Glomerular endothelial cell (primary cell): Measurements from ENCODE around the gene ABHD2. TPM values are rescaled to one million over a fixed set of nuclear protein-coding genes. Genes with fewer than 3 reads are reported as not detected.
"Not testable (repeated sequence)": the region's sequence is repeated elsewhere in the genome, so short reads cannot be mapped to it uniquely, and the experiment has no call there.

ENCODE experiments used
- DNase-seq: peaks from one replicate; pipeline ENCODE4 v3.0.0-alpha.2; 2011; ENCODE audit warnings: low read depth, low spot score; ENCODE audit errors: extremely low read depth
- total RNA-seq: library from RNA; depleted of rRNA; stranded (reverse); fragments of >200 nt; gene quantifications from 2 replicates; pipeline ENCODE4 v1.2.3, GENCODE V29; 2015

The ABHD2 gene
- total RNA-seq, 1 donor from 2014 or later: 47.3 TPM

- DNase-seq: no peak
These were observed 128.8 kb downstream of the ABHD2 start for GRCh38 chr15:89217031-89217430.

GRCh38 chr15:89217686-89218376 is 129.6 kb downstream of the ABHD2 start:
- DNase-seq: no peak

DNA sequence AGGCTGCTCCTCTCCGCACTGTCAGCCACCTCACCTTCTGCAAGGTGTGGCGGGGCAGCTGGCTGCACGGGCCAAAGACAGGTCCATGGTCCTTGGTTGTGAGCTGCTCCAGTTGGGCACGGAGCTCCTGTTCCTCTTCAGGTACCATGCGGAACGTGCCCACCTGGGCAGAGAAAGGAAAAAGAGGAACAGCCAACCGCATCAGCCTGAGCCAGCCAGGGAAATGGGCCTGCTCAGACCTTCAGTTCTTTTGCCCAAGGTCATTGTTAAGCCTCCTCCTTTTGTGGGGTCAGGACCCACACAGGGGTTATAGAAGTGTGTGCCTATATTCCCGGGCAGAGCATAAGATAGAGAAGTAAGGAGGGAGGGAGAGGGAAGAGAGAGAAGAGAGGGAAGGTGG is 130.3 kb downstream of the ABHD2 start:
- no peak for DNase-seq

GRCh38 chr15:89221543-89221942 is 133.3 kb downstream of the ABHD2 start, which contains the start of gene RLBP1:
RLBP1 (minus strand) TSS chr15:89221579; CDS start chr15:89218975, 2,604 bp downstream.
- no peak for DNase-seq

DNA sequence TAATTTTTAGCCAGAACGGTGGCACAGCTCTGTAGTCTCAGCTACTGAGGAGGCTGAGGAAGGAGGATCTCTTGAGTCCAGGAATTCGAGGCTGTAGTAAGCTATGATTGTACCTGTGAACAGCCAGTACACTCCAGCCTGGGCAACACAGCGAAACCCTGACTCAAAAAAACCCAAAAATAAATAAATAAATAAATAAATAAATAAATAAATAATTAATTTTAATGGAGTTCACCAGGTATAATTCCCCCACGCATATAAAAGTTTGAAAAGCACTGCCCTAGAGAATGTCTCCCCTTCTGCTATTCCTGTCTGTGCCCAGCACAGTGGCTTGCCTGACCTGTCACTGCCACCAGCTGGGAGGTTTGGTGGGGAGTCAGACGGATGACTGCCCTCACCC is 137.3 kb downstream of the ABHD2 start:
- no peak for DNase-seq

DNA sequence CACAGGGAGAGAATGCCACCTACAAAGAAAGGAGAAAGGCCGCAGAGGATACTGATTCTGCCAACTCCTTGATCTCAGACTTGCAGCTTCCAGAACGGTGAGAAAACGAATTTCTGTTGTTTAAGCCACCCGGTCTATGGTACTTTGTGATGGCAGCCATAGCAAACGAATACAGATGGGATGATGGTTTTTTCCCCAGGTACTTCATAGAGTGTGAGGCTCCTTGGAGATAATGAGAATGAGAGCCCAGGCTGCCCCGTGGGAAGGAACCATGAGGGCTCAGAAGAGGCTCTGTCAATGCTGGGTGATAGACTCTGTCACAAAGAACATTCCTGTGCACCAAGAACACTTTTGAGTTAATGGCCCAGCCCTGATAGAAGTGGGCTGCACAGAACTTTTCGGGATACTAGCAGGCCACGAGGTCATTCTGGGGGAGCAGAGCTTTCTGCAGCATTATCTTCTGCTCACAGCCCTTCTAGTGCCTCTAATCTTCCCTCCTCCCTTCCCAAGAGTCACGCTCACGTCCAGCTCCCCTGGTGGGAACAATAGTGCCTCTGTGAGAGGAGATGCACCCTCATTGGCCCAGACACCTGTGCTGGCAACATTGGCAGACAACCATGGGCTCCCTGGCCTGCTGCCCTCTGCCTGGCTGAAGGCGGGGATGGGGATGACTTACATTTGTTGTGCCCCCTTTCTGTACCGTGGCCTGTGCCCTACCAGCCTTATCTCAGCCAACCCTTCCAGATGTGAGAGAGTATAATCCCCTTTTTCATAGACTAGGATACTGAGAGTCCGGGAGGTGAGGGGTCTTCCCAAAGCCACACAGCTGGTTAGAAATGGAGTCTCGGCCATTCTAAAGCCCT is 138.3 kb downstream of the ABHD2 start:
- no peak for DNase-seq

DNA sequence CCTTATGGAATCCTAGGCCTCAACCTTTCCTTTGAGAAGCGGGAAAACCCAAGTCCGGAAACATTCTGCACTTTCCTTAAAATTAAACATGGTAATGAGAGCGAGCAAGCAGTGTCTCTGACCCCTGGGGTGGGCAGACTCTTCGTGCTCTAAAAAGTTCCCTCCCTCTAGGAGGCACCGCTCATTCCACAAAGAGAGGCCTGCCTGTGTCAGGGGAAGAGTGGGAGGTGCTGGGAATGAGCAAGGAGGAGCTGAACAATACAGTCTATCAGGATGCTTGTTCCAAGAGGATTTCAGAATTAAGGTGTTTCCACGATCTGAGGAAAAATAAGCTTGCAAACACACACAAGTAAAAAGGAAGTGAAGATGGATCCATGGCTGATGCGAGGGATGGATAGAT is 139.2 kb downstream of the ABHD2 start:
- no peak for DNase-seq

DNA sequence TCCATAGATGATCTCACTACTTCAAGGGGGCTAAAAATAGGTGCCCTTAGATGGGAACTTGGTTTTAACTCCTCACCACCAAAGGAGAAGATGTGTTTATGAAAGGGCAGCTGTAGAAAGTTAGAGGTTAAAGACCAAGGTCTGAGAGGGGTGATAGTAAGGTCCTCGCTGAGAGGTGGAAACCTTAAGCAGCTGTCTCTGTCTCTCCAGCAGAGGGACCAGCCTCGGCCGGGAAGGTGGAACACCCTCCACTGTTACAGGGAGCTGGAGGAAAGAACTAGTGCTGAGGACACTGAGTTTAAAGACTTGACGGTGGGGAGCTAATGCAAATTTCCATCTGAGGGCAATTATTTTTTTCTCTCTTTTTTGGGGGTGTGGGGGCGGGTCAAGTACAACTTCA is 142.0 kb downstream of the ABHD2 start:
- DNase-seq: no peak

DNA sequence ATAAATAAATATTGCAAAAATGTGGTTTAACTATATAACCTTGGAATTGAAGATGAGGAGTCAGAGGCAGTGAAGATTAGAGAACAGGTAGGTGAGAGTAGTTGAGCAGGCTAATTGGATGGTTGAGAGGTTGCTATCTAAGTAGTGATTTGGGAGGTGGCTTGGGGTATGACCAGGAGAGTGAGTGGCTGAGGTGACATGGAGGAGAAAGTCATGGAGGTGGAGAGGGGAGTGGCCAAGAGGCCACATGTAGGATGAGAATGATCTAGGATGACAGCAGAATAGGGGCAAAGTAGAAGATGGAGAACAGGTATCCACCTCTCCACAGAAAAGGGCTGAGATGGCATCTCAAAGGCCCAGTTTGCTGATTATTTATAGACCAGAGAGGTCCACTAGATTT is 143.6 kb downstream of the ABHD2 start:
- DNase-seq: no peak

DNA sequence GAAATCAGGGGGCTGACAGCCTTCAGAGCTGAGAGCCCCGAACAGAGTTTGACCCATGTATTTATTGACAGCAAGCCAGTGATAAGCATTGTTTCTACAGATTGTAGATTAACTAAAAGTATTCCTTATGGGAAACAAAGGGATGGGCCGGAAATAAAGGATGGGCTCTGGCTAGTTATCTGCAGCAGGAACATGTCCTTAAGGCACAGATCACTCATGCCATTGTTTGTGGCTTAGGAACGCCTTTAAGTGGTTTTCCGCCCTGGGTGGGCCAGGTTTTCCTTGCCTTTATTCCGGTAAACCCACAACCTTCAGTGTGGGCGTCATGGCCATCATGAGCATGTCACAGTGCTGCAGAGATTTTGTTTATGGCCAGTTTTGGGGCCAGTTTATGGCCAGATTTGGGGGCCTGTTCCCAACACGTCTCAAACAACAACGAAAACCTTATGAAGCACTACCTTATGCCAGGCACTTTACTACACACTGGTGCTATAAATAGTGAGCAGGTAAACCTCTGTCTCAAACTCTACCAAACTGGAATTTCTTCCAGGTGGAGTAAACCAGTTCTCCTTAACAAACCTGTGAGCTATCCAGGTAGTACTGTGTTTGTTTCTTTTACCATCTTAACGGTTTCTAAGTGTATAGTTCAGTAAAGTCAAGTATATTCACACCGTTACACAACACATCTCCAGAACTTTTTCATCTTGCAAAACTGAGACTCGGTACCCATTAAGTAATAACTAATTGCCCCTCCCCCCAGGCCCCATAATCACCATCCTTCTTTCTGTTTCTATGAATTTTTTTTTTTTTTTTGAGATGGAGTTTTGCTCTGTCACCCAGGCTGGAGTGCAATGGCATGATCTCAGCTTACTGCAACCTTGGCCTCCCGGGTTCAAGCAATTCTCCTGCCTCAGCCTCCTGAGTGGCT is 151.9 kb downstream of the ABHD2 start:
- DNase-seq: not testable (repeated sequence)

DNA sequence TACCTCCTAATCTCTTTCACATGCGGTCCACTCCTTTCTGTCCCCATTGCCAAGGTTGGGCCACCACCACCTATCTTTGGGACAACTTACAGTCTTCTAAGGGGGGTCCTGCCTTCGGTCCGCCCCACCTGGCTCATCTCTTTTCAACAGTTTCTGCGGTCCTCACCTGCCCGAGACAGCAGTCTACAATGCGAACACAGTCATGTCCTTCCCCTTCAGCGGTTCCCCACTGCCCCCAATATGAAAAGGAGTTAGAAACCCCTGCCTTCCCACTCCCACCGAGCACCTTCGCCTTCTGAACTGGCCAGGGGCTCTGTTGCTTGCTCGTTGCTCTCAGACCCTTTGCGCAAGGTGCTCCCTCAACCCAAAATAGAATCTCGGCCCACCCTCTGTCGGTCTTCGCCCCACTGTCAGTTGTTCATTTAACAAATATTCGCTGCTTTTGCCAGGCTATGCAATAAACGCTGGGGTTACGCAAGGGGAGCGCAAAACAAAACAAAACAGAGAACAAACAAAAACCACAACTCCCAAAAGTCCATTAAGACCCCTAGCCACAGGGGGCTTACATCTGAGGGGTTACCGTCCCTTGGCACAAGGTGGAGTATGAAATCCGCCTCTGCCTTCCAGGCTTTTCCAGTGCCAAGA is 154.9 kb downstream of the ABHD2 start:
- no peak for DNase-seq

GRCh38 chr15:89243691-89244573 is 155.7 kb downstream of the ABHD2 start, which contains the start of gene FANCI:
FANCI (plus strand) TSS chr15:89243979; CDS start chr15:89247648, 3,669 bp downstream.
- DNase-seq: peak; percentile 37

- no peak for DNase-seq
These were observed 156.3 kb downstream of the ABHD2 start for GRCh38 chr15:89244574-89244903.

DNA sequence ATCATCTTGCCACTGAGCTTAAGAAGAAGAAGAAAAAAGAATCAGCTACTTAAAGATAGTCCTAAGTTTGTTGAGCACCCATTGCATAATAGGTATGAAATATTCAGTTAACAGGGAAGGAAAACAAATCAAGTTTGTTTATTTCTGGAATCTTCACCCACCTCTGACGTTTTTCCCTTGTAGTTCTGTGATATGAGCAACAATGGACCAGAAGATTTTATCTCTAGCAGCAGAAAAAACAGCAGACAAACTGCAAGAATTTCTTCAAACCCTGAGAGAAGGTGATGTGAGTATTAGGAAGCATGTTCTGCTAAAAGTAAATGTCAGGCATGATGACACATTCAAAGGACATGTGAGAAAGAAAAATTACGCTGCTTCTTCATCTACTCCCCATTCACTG is 159.2 kb downstream of the ABHD2 start:
- DNase-seq: no peak

- no peak for DNase-seq
These were observed 160.3 kb downstream of the ABHD2 start for GRCh38 chr15:89248584-89248983.

- not testable (repeated sequence) for DNase-seq
These were observed 161.9 kb downstream of the ABHD2 start for GRCh38 chr15:89250142-89250541.
